Hepatocyte (in vitro differentiated cells): ENCODE results near the gene C16orf54. TPM values are rescaled to one million over a fixed set of nuclear protein-coding genes. Genes with fewer than 3 reads are reported as not detected.
"Not testable (repeated sequence)": the region's sequence is repeated elsewhere in the genome, so short reads cannot be mapped to it uniquely, and the experiment has no call there.

Experiments
- DNase-seq: peaks from one replicate; pipeline ENCODE4 v3.0.0-alpha.2; 2016; ENCODE audit warnings: low spot score
- H2AFZ ChIP-seq: fragments of 200-600 bp; sonication (generic); 2 replicates; pipeline ENCODE4 v1.6.0; 2016; ENCODE audit warnings: antibody characterized with exemption, mild to moderate bottlenecking
- H3K27ac ChIP-seq: fragments of 200-600 bp; sonication (generic); 2 replicates; pipeline ENCODE4 v1.5.1; 2016; ENCODE audit warnings: mild to moderate bottlenecking
- H3K27me3 ChIP-seq: fragments of 200-600 bp; sonication (generic); 2 replicates; pipeline ENCODE4 v1.6.1; 2016
- H3K36me3 ChIP-seq: fragments of 200-600 bp; sonication (generic); replicated peaks from 2 replicates; pipeline ENCODE4 v1.5.1; 2016; ENCODE audit warnings: low read depth; ENCODE audit not compliant: insufficient read depth
- H3K4me1 ChIP-seq: fragments of 200-600 bp; sonication (generic); 2 replicates; pipeline ENCODE4 v1.5.1; 2016; ENCODE audit warnings: mild to moderate bottlenecking, moderate library complexity; ENCODE audit not compliant: insufficient read depth
- H3K4me2 ChIP-seq: fragments of 200-600 bp; sonication (generic); 2 replicates; pipeline ENCODE4 v1.6.0; 2016
- H3K4me3 ChIP-seq: fragments of 200-600 bp; sonication (generic); 2 replicates; pipeline ENCODE4 v1.5.1; 2016; ENCODE audit warnings: mild to moderate bottlenecking
- H3K79me2 ChIP-seq: fragments of 200-600 bp; sonication (generic); 2 replicates; pipeline ENCODE4 v1.6.0; 2017; ENCODE audit warnings: mild to moderate bottlenecking
- H3K9me2 ChIP-seq: fragments of 200-600 bp; sonication (generic); replicated peaks from 2 replicates; pipeline ENCODE4 v1.6.0; 2017; ENCODE audit warnings: mild to moderate bottlenecking; ENCODE audit not compliant: insufficient read depth
- H3K9me3 ChIP-seq: fragments of 200-600 bp; sonication (generic); 2 replicates; pipeline ENCODE4 v1.5.1; 2016; ENCODE audit warnings: low read depth, mild to moderate bottlenecking
- H4K20me1 ChIP-seq: fragments of 200-600 bp; sonication (generic); 2 replicates; pipeline ENCODE4 v1.6.0; 2016; ENCODE audit warnings: mild to moderate bottlenecking; ENCODE audit not compliant: insufficient read depth, poor library complexity, severe bottlenecking
- EZH2 ChIP-seq: fragments of 200-600 bp; sonication (generic); IDR thresholded peaks from 2 replicates; pipeline ENCODE4 v1.6.1; 2016; ENCODE audit warnings: antibody characterized with exemption, mild to moderate bottlenecking, borderline replicate concordance
- EZH2phosphoT487 ChIP-seq: fragments of 200-600 bp; sonication (generic); IDR thresholded peaks from one replicate; pipeline ENCODE4 v1.6.1; 2018; ENCODE audit warnings: antibody characterized with exemption, mild to moderate bottlenecking, low read depth, moderate library complexity; ENCODE audit not compliant: unreplicated experiment, severe bottlenecking
- WGBS: methylation state at CpG from one replicate; pipeline ENCODE4 v1.1.6; 2016; ENCODE audit warnings: low lambda C conversion rate; ENCODE audit errors: missing lambda C conversion rate; 5-methylcytosine and 5-hydroxymethylcytosine counted together
- polyA plus RNA-seq: library from polyadenylated mRNA; unstranded; fragments of >200 nt; fragmentation: Nextera tagmentation; extraction: Ambion mirVana; gene quantifications from 2 replicates; pipeline ENCODE4 v1.2.1, GENCODE V29; 2016
- total RNA-seq: library from RNA; depleted of rRNA; stranded (reverse); fragments of >200 nt; gene quantifications from 2 replicates; pipeline ENCODE4 v1.2.3, GENCODE V29; 2014
- TF ChIP-seq, protein P1 (sequence below): fragments of 200-600 bp; sonication (generic); IDR thresholded peaks from 2 replicates; pipeline ENCODE4 v1.5.1; 2016; ENCODE audit warnings: antibody characterized with exemption, mild to moderate bottlenecking; ENCODE audit not compliant: poor library complexity

The C16orf54 gene
- total and polyA plus RNA-seq, 2 experiments from 2014 or later, result 0.10 to 0.16 TPM

DNA sequence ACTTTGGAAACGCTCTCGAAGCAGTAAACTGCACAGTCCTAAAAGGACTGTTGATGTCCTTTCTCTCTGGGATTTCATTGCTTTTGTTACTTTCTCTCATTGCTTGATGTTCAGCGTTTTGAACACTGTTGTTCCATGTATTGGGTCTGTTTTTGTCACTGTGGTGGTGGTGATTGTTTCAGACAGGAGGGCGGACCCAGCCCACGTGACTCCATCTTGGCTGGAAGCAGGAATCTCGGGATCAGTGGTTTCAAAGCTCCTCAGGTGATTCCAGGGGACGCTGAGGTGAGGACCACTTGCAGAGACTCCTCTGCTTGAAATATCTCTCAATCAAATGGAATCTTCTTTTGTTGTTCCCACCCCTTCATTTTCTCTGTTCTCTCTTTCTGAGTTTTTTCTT is 18.3 kb downstream of the C16orf54 start:
- no peaks in the 10 kb centered on the region for H3K4me1 ChIP-seq
- H3K36me3 ChIP-seq, result no peaks in the 10 kb centered on the region
- no peak overlapping the region for H3K4me2 ChIP-seq
- no peaks in the 10 kb centered on the region for H3K79me2 ChIP-seq
- H3K9me3 ChIP-seq, result no peaks in the 10 kb centered on the region
- H3K9me2 ChIP-seq, result no peaks in the 10 kb centered on the region
- no peak overlapping the region for H3K4me3 ChIP-seq
- H3K27ac ChIP-seq, result no peak overlapping the region
- H2AFZ ChIP-seq, result no peak overlapping the region
- no peaks in the 10 kb centered on the region for H4K20me1 ChIP-seq
- H3K27me3 ChIP-seq, result no peaks in the 10 kb centered on the region
- no peak for TF ChIP-seq EZH2
- TF ChIP-seq, protein P1, sequence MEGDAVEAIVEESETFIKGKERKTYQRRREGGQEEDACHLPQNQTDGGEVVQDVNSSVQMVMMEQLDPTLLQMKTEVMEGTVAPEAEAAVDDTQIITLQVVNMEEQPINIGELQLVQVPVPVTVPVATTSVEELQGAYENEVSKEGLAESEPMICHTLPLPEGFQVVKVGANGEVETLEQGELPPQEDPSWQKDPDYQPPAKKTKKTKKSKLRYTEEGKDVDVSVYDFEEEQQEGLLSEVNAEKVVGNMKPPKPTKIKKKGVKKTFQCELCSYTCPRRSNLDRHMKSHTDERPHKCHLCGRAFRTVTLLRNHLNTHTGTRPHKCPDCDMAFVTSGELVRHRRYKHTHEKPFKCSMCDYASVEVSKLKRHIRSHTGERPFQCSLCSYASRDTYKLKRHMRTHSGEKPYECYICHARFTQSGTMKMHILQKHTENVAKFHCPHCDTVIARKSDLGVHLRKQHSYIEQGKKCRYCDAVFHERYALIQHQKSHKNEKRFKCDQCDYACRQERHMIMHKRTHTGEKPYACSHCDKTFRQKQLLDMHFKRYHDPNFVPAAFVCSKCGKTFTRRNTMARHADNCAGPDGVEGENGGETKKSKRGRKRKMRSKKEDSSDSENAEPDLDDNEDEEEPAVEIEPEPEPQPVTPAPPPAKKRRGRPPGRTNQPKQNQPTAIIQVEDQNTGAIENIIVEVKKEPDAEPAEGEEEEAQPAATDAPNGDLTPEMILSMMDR, result no peak
- no peak for TF ChIP-seq EZH2phosphoT487
- DNase-seq, result no peak
- 90% methylated on average over 7 of the region's 7 CpGs for WGBS

DNA sequence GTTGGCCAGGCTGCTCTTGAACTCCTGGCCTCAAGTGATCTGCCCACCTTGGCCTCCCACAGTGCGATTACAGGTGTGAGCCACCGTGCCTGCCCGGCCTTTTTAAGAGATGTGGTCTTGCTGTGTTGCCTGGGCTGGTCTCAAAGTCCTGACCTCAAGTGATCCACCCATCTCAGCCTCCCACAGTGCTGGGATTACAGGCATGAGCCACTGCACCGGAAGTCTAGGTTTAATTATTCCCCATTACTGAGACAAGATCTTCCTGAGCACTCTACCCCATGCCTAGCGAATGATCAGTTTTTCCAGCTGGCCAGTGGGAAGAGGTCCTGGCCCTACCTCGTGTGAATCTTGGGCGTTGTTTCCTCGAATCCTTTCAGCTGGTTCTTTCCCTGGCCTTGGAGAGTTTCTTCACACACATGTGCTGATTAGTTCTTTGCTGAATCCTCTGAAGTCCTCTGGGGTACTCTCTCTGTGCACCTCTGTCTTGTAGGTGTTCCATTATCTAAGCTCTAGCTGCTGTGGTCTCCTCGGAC is 18.9 kb downstream of the C16orf54 start:
- Histone ChIP-seq H4K20me1 (no peaks in the 10 kb centered on the region), H3K36me3 (no peaks in the 10 kb centered on the region), H2AFZ (no peak overlapping the region), H3K4me1 (no peaks in the 10 kb centered on the region), H3K4me2 (no peak overlapping the region), H3K4me3 (no peak overlapping the region), H3K27ac (no peak overlapping the region), H3K9me2 (no peaks in the 10 kb centered on the region), H3K9me3 (no peaks in the 10 kb centered on the region), H3K27me3 (no peaks in the 10 kb centered on the region), H3K79me2 (no peaks in the 10 kb centered on the region)
- no peak for DNase-seq
- TF ChIP-seq, protein P1, result no peak
- no peak for TF ChIP-seq EZH2phosphoT487
- TF ChIP-seq EZH2, result no peak
- WGBS, result 85% methylated on average over 9 of the region's 9 CpGs

DNA sequence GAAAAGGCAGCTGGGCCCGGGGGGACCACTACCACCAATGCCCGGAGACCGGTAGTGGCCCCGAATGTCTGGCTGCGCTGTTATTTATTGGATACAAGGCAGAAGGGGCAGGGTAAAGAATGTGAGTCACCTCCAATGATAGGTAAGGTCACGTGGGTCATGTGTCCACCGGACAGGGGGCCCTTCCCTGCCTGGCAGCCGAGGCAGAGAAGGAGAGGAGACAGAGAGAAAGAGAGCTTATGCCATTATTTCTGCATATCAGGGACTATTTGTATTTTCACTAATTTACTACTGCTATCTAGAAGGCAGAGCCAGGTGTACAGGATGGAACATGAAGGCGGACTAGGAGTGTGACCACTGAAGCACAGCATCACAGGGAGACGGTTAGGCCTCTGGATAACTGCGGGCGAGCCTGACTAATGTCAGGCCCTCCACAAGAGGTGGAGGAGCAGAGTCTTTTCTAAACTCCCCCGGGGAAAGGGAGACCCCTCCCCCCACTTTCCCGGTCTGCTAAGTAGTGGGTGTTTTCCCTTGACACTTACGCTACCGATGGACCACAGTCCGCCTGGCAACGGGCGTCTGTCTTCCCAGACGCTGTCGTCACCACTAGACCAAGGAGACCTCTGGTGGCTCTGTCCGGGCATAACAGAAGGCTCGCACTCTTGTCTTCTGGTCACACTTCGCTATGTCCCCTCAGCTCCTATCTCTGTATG is 24.5 kb downstream of the C16orf54 start:
- not testable (repeated sequence) for H3K27ac ChIP-seq, H3K79me2 ChIP-seq, H2AFZ ChIP-seq, H3K4me1 ChIP-seq, H4K20me1 ChIP-seq, H3K9me3 ChIP-seq, H3K36me3 ChIP-seq, H3K27me3 ChIP-seq, H3K9me2 ChIP-seq, H3K4me3 ChIP-seq, H3K4me2 ChIP-seq
- DNase-seq, result peak; percentile 85
- WGBS, result 50% methylated on average over 24 of the region's 24 CpGs
- TF ChIP-seq, protein P1, result peak; percentile 61
